Endothelial cell of umbilical vein (primary cell): ENCODE results near the gene CROCC2. TPM values are rescaled to one million over a fixed set of nuclear protein-coding genes. Genes with fewer than 3 reads are reported as not detected.

Experiments used
- BruUV-seq: library from RNA; stranded (reverse); fragments of 400-500 nt; replicated peaks from 2 replicates; lab custom pipeline; 2021; lab: Mats Ljungman, UMichigan
- CTCF ChIA-PET: fragments of 300-600, 350-600 bp; sonication (Branson Sonifier 250); formaldehyde crosslinking; loops from one replicate; lab custom pipeline; 2021; ENCODE audit warnings: antibody characterized with exemption, inconsistent platforms; lab: Charles Lee
- POLR2A ChIA-PET: fragments of 300-600, 350-600 bp; sonication (Branson Sonifier 250); formaldehyde crosslinking; loops from one replicate; lab custom pipeline; 2021; ENCODE audit warnings: antibody characterized with exemption, inconsistent platforms; lab: Charles Lee
- DNase-seq: peaks from one replicate; pipeline ENCODE4 v3.0.0-alpha.2; 2011; ENCODE audit warnings: low read depth, low spot score
- FAIRE-seq: peaks from 2 replicates; lab custom pipeline; 2011; peaks lifted over from hg19 to GRCh38; lab: Jason Lieb, UNC
- H2AFZ ChIP-seq: 2 replicates; pipeline ENCODE4 v1.6.0; 2012; ENCODE audit warnings: low read depth, low read length, control low read depth, inconsistent platforms
- H3K27ac ChIP-seq: 2 replicates; pipeline ENCODE4 v1.5.1; 2011; ENCODE audit warnings: low read depth, mild to moderate bottlenecking, control low read depth, low read length, moderate library complexity; ENCODE audit not compliant: insufficient read depth
- H3K27me3 ChIP-seq, 2 experiments: 2 replicates each; pipeline versions ENCODE4 v1.6.0 to v1.6.1; 2011; ENCODE audit warnings: low read length in 2 of 2, mixed read lengths in 1 of 2; ENCODE audit not compliant: control insufficient read depth in 2 of 2, insufficient read depth in 2 of 2
- H3K36me3 ChIP-seq, 2 experiments: 2 replicates in 1 of 2; 3 replicates in 1 of 2; pipeline ENCODE4 v1.5.1; 2011; ENCODE audit warnings: low read length in 2 of 2, mild to moderate bottlenecking in 1 of 2, moderate library complexity in 1 of 2; ENCODE audit not compliant: control insufficient read depth in 2 of 2, insufficient read depth in 2 of 2; ENCODE audit errors: extremely low read depth in 1 of 2
- H3K4me1 ChIP-seq: 3 replicates; pipeline ENCODE4 v1.5.1; 2011; ENCODE audit warnings: mild to moderate bottlenecking, low read length; ENCODE audit not compliant: control insufficient read depth, insufficient read depth; ENCODE audit errors: extremely low read depth
- H3K4me2 ChIP-seq: 2 replicates; pipeline ENCODE4 v1.6.1; 2011; ENCODE audit warnings: low read length, control low read depth, mixed read lengths; ENCODE audit not compliant: insufficient read depth
- H3K4me3 ChIP-seq, 3 experiments: fragments of 200-600 bp in 1 of 3; sonication (generic), shearing (Covaris generic) in 1 of 3; replicated peaks in 1 of 3; 2 replicates each; pipeline ENCODE4 v1.5.1; 2011 to 2016; ENCODE audit warnings: control low read depth in 3 of 3, low read length in 3 of 3, mild to moderate bottlenecking in 2 of 3, inconsistent platforms in 1 of 3, low read depth in 1 of 3, moderate library complexity in 1 of 3; ENCODE audit not compliant: insufficient read depth in 1 of 3
- H3K79me2 ChIP-seq: 2 replicates; pipeline ENCODE4 v1.6.0; 2012; ENCODE audit warnings: low read length, inconsistent platforms; ENCODE audit not compliant: control insufficient read depth, insufficient read depth
- H3K9ac ChIP-seq: replicated peaks from 2 replicates; pipeline ENCODE3; 2011; ENCODE audit warnings: low read length, control low read depth; ENCODE audit not compliant: insufficient read depth; ENCODE audit errors: extremely low read depth
- H3K9me1 ChIP-seq: replicated peaks from 3 replicates; pipeline ENCODE4 v1.6.0; 2011; ENCODE audit warnings: mild to moderate bottlenecking, low read length; ENCODE audit not compliant: control insufficient read depth, insufficient read depth; ENCODE audit errors: extremely low read depth
- H3K9me3 ChIP-seq: replicated peaks from 2 replicates; pipeline ENCODE4 v1.5.1; 2012; ENCODE audit warnings: low read length, inconsistent platforms; ENCODE audit not compliant: control insufficient read depth, insufficient read depth
- H4K20me1 ChIP-seq: replicated peaks from 2 replicates; pipeline ENCODE3; 2011; ENCODE audit warnings: mild to moderate bottlenecking, low read length; ENCODE audit not compliant: control insufficient read depth, insufficient read depth; ENCODE audit errors: extremely low read depth
- EZH2 ChIP-seq: IDR thresholded peaks from 2 replicates; pipeline ENCODE4 v1.6.1; 2012; ENCODE audit warnings: borderline replicate concordance, low read depth, mild to moderate bottlenecking, moderate library complexity, low read length, inconsistent platforms; ENCODE audit not compliant: severe bottlenecking
- FOS ChIP-seq: IDR thresholded peaks from 2 replicates; pipeline ENCODE4 v1.6.1; 2011; ENCODE audit warnings: mild to moderate bottlenecking, low read length, moderate library complexity, borderline replicate concordance; ENCODE audit not compliant: insufficient read depth
- GATA2 ChIP-seq: IDR thresholded peaks from 2 replicates; pipeline ENCODE4 v1.7.0; 2011; ENCODE audit warnings: low read depth, mild to moderate bottlenecking, moderate library complexity, mixed read lengths, low read length; ENCODE audit not compliant: insufficient read length, insufficient read depth
- MAX ChIP-seq: IDR thresholded peaks from 2 replicates; pipeline ENCODE4 v1.6.1; 2011; ENCODE audit not compliant: insufficient read depth, insufficient read length
- POLR2A ChIP-seq: IDR thresholded peaks from 2 replicates; pipeline ENCODE4 v1.6.1; 2012; ENCODE audit warnings: low read depth, mild to moderate bottlenecking, control low read depth, low read length
- POLR2AphosphoS5 ChIP-seq: IDR thresholded peaks from 2 replicates; pipeline ENCODE4 v1.6.1; 2012; ENCODE audit warnings: low read depth, mild to moderate bottlenecking, control low read depth, low read length, moderate library complexity; ENCODE audit not compliant: insufficient read depth
- dilution Hi-C: fragments of 300-500 bp; cut with MboI; formaldehyde crosslinking; loops from one replicate; pipeline ENCODE4 v1.15.0; 2019; ENCODE audit warnings: low sequenced_read_pairs; ENCODE audit not compliant: extremely low pct_ligation_motif_present
- intact Hi-C: fragments of 100-400 bp; cut with micrococcal nuclease; formaldehyde crosslinking; loops from one replicate; pipeline ENCODE4 v1.10.0; 2022
- polyA plus RNA-seq, 4 experiments: library from polyadenylated mRNA; depleted of rRNA in 3 of 4; stranded (reverse) in 3 of 4; unstranded in 1 of 4; fragments of >200 nt; gene quantifications; 2 replicates each; pipeline versions ENCODE4 v1.2.1 to v1.2.3, GENCODE V29; 2011 to 2012; ENCODE audit warnings: missing spikeins in 1 of 4
- total RNA-seq: library from RNA; stranded (reverse); gene quantifications from 2 replicates; pipeline ENCODE4 v1.2.3, GENCODE V29; 2021

Gene CROCC2
- total and polyA plus RNA-seq, 2 donors (not counting 3 experiments of a cell fraction or from before 2014, with no cell fraction given) = not detected

GRCh38 chr2:241011296-241011600, 105.1 kb downstream of the CROCC2 start:
- no peaks in the 10 kb centered on the region for H3K27me3 ChIP-seq
- intact Hi-C loops (no loop called here), dilution Hi-C loops (no loop called here)
- no peak for FAIRE-seq
- no peak for DNase-seq
- ChIA-PET POLR2A (no interaction called here), CTCF (interaction anchor here (3.5 kb wide), 1 partner anchor 28 kb away, joined by 30 read pairs; no protein-coding TSS in a partner anchor)
- H3K9ac ChIP-seq = no peak overlapping the region
- H3K4me1 ChIP-seq = peaks cover 22% of the 10 kb centered on the region
- no peaks in the 10 kb centered on the region for H3K9me1 ChIP-seq
- H3K9me3 ChIP-seq = no peaks in the 10 kb centered on the region
- no peaks in the 10 kb centered on the region for H3K36me3 ChIP-seq
- H3K4me3 ChIP-seq = no peak overlapping the region
- no peak overlapping the region for H3K4me2 ChIP-seq
- H2AFZ ChIP-seq = no peak overlapping the region
- TF ChIP-seq POLR2AphosphoS5 (no peak), POLR2A (no peak), GATA2 (no peak), FOS (no peak), MAX (no peak)
- BruUV-seq = no TSS peak
- H4K20me1 ChIP-seq = no peaks in the 10 kb centered on the region
- H3K27ac ChIP-seq = no peak overlapping the region
- H3K79me2 ChIP-seq = peaks cover 9% of the 10 kb centered on the region

GRCh38 chr2:241011751-241012510, 105.8 kb downstream of the CROCC2 start:
- Histone ChIP-seq H3K4me1 (peaks cover 22% of the 10 kb centered on the region), H3K27ac (no peak overlapping the region), H3K36me3 (no peaks in the 10 kb centered on the region), H3K79me2 (peaks cover 4% of the 10 kb centered on the region), H4K20me1 (no peaks in the 10 kb centered on the region), H3K9me3 (no peaks in the 10 kb centered on the region), H3K9ac (no peak overlapping the region), H3K4me2 (no peak overlapping the region), H2AFZ (no peak overlapping the region), H3K4me3 (no peak overlapping the region), H3K9me1 (no peaks in the 10 kb centered on the region), H3K27me3 (no peaks in the 10 kb centered on the region)
- dilution Hi-C loops (no loop called here), intact Hi-C loops (no loop called here)
- ChIA-PET CTCF (interaction anchor here (3.5 kb wide), 1 partner anchor 28 kb away, joined by 30 read pairs; no protein-coding TSS in a partner anchor), POLR2A (no interaction called here)
- no peak for DNase-seq
- no peak for FAIRE-seq
- no TSS peak for BruUV-seq
- TF ChIP-seq GATA2 (no peak), MAX (no peak), EZH2 (no peak), POLR2AphosphoS5 (no peak), POLR2A (no peak)
